ENCODE measurements around the gene VPS8. TPM values are rescaled to one million over a fixed set of nuclear protein-coding genes. Genes with fewer than 3 reads are reported as not detected.

The VPS8 gene
- total RNA-seq, 1 experiment from 2014 or later = 37.6 TPM

- Histone ChIP-seq H3K27ac (ENCODE audit: low read depth, low read length) (no peak overlapping the region), H3K36me3 (ENCODE audit: control insufficient read depth in 1 of 2, insufficient read depth in 2 of 2, low read length in 2 of 2) (no peaks in the 10 kb centered on the region), H3K4me3 (replicated peaks in 1 of 2; ENCODE audit: low read depth in 1 of 2, low read length in 2 of 2) (no peak overlapping the region), H3K79me2 (ENCODE audit: insufficient read depth, low read length) (no peaks in the 10 kb centered on the region), H3K9me2 (ENCODE audit: insufficient read depth) (no peaks in the 10 kb centered on the region), H3K9ac (ENCODE audit: low read length) (no peak overlapping the region), H4K20me1 (ENCODE audit: insufficient read depth) (no peaks in the 10 kb centered on the region), H3K9me3 (ENCODE audit: control insufficient read depth in 1 of 2, insufficient read depth in 1 of 2, low read depth in 1 of 2, low read length in 2 of 2) (no peaks in the 10 kb centered on the region), H3K4me2 (ENCODE audit: low read length) (no peak overlapping the region), H3K4me1 (ENCODE audit: control insufficient read depth in 1 of 2, insufficient read depth in 2 of 2, low read length in 2 of 2) (peaks cover 7 to 12% of the 10 kb centered on the region in 2 experiments; a peak in 2 of 4 replicates), H3K27me3 (ENCODE audit: insufficient read depth, low read length) (no peaks in the 10 kb centered on the region), H2AFZ (ENCODE audit: low read depth, low read length, poor library complexity, severe bottlenecking) (no peak overlapping the region)
- intact Hi-C loops (cut with micrococcal nuclease) = no loop called here
- TF ChIP-seq CEBPB (IDR thresholded peaks at IDR 0.05; ENCODE audit: low read depth) (no peak), EZH2phosphoT487 (IDR thresholded peaks at IDR 0.05; ENCODE audit: borderline replicate concordance) (no peak), POLR2A (IDR thresholded peaks at IDR 0.05; ENCODE audit: borderline replicate concordance, extremely low read depth, insufficient read depth, insufficient read length) (no peak), REST (IDR thresholded peaks at IDR 0.05; ENCODE audit: low read depth) (no peak), SP1 (IDR thresholded peaks at IDR 0.05; ENCODE audit: low read depth) (no peak), SIN3A (IDR thresholded peaks at IDR 0.05; ENCODE audit: low read depth) (no peak), SRF (IDR thresholded peaks at IDR 0.05; ENCODE audit: low read depth) (no peak), CBX3 (IDR thresholded peaks at IDR 0.05; ENCODE audit: low read depth) (no peak), RAD21 (IDR thresholded peaks at IDR 0.05; ENCODE audit: low read depth) (no peak), EGR1 (IDR thresholded peaks at IDR 0.05; ENCODE audit: low read depth) (no peak)
- TF ChIP-seq, protein P1, sequence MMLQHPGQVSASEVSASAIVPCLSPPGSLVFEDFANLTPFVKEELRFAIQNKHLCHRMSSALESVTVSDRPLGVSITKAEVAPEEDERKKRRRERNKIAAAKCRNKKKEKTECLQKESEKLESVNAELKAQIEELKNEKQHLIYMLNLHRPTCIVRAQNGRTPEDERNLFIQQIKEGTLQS (IDR thresholded peaks at IDR 0.05) = no peak
- BruUV-seq (replicated peaks) = no TSS peak
- ChIA-PET RAD21 (ENCODE audit: low non-redundant PET in 1 of 2, low total read pairs in 2 of 2, uncharacterized antibody in 2 of 2, unreplicated experiment in 2 of 2) (interaction anchor here in 1 of 2 experiments (1.2 kb wide), 1 partner anchor 244 kb away, joined by 4 read pairs; the partner anchor contains the start of gene EPHB3), CTCF (no interaction called here), POLR2A (no interaction called here)
- ATAC-seq (no peak), DNase-seq (ENCODE audit: low read depth, low spot score) (no peak)
These were observed 6.5 kb upstream of the VPS8 start for GRCh38 chr3:184805351-184806038.

Data from HCT116 (cell line).